HG03066 (cell line): ENCODE data around the gene WNT3A.
A peak's percentile ranks its signal among the peaks of the same experiment; 100 is the strongest.

Experiments
- ATAC-seq: cut with Tn5 transposase; IDR thresholded peaks from one replicate; pipeline ENCODE4 v1.9.1; 2021; ENCODE audit warnings: low read depth; ENCODE audit not compliant: unreplicated experiment

Gene WNT3A

DNA sequence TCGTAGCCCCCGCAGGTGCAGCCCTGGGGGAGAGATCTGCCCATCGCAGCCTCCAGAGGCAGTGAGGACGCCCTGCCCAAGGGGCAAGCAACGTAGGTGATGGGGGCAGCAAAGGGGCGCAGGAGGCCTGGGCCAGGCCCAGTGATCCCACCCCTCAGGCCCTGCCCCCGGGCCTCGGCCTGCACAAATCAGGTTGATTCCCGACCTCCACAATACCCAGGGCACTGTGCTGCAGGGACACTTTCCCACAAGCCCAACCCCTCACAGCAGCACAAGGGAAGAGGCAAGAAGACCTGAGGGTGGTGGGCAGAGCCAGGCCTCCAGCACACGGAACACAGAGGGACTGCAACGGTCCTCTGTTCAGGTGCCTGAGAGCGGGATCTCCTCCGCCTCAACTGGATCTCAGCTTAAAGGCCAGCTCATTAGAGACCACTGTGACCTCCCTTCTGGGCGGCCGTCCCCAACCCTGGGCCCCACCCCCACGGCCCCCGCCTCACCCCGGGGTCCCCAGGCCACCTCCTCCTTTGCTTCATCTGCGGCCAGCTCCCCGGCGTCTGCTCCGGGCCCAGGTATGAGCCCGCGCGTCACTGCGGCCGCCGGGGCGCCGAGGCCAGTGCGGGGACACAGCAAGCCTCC lies 74.9 kb downstream of the WNT3A start:
- ATAC-seq, result peak; percentile 24

DNA sequence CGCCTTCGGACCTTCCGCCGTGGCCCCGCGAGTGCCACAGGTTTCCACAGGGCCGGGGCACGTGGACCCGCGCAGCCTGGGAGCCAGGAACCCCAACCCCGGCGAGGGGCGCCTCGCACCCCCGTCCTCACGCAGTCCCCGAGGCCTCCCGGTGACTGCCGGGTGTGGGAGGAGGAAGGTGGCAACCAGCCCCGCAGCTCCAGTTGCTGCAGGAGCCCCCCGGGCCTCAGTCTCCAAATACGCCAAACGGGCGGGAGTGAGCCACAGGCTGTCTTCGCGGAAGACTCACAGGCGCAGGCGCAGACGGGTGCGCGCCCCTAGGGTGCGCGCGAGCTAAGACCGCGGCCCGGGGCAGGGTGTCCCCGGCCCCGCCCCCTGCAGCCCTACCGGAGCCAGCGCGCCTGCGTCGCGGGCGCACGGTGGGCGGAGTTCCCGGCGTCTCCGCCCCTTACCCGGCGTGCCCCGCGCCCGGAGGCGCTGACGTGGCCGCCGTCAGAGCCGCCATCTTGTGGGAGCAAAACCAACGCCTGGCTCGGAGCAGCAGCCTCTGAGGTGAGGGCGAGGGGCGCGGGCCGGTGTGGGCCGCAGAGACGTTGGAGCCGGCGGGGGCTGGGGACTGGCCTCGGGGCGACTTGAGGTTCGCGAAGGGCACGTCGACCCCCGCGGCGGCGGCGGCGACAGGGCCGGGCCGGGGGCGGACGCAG lies 75.6 kb downstream of the WNT3A start, which contains the start of gene ARF1:
TSS of gene ARF1 (plus strand) at position 495 of the 704 bp plus-strand sequence. CDS start 14,407 bp downstream, outside the sequence.
- ATAC-seq, result peak; percentile 65

DNA sequence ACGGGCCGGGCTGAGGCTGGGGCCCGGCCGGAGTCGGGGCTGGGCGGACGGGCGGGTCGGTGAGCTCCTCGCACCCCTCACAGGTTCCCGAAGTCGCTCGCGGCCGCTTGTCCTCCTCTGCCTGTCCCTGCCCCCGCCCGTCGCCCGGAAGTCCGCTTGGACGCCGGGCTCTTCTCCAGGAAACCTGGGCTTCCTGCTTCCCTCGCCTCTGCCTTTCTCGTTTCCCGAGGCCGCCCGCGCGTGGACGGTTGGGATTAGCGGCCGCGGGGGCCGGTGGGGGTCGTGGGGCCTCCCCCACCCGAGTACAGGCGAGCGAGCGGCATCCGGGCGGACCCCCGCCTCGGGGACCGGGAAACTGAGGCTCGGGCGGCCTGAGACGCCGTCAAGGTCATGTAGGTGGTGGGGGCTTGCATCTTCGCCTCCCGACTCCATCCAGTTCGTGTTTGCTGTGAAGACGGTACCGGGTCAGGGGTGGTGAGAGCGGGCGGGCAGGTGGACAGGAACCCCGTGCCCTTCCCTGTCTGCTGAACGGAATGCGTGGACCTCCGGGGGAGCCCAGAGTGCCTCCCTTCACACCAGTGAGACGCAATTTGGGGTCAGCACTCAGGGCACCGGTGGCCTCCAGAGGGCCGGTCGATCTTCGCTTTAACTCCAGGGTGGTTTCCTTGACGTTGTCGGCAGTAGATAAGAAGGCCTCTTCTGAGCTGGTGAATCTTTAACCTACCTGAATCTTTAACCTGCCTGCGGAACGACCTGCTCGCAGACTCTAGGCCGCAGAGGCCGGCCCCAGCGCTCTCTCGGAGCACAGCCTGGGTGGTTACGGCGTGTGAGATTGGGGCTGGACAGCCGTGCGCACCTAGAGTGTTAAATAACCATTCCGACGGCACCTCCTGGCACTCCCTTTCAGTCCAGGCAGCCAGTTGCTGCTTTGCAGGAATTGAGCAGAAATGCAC lies 76.4 kb downstream of the WNT3A start:
- ATAC-seq, result peak; percentile 18

DNA sequence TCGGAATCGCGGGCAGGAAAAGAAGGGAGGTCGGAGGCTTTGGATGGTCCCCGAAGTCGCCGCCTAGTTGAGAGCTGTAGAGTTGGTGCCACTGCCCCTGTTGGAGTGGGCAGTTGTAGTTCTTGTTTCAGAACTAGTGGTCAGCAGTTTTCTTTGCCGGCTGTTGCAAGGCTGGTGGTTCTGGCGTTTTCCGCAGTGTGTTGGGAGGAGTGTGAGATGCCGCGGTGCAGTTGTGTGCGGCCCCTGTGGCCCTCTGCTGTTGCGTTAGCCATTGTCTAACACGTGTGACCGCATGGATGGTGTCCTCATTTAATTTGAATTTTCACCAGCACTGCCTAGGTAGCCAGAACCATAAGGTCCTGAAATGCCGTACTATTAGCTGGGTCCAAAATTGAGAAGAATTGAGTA lies 77.1 kb downstream of the WNT3A start:
- ATAC-seq, result no peak

DNA sequence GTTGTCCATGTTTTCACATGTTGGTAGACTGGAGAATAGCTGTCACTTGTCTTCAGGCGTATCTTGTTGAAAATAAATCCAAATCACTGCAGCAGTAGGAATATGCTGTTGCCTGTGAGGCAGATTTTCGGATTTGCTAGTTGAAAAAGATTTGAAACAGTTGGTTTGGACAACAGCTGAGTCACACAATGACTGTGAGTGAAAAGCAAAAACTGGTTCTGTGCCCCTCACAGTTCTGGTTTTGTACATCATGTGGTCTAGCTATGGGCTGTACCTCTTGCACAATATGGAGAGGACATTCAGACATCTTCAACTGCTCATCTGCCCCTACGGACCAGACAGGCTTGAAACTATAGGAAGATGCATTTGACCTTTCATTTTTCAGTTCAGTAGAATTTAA lies 77.5 kb downstream of the WNT3A start:
- ATAC-seq, result no peak

DNA sequence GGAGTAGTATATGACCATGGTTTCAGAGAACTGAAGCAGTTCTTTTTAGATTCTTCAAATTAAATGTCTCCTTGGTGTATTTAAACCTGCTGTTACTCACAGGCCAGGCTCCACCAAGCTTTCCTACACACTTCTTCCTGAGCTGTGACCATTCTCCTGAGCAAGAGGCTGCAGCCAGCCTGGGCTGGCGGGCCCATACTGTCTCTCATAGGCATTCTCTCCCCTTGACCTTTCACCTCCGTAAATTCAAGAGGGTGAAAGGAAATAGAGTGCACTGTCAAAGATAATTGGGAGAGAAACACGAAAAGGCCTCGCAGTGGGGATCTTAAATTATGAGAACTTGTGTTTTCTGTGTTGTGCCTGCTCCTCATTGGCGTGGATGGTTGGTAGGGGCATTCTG lies 78.0 kb downstream of the WNT3A start:
- no peak for ATAC-seq

DNA sequence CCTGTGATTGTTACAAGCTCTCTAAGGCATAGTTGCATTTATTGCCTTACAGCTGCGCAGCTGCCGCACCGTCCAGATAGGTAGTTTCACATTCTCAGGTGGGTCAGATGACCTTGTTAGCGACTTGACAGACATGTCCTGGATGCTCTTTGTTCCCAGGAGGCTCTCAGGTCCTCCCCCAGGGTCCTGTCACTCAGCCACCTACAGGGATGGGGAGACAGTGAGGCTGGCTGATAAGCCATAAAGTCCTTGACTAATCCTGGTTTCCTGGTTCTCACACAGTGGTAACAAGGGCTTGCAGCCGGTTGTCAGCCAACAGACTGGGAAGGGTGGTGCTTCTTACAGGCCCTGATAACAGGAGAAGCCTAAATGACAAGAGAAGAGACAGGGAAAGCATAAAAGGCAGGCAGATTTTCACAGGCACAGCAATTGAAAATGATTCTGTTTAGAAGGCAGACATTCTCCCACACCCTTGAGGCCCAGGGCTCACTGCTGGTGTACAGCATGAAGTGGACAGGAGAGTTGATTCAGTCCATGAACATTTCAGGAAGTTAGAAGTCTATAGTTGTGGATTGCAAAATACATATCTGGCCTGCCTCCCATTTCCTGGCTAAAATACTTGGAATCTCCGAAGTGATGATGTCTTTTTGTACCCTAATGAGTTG lies 78.6 kb downstream of the WNT3A start:
- no peak for ATAC-seq

DNA sequence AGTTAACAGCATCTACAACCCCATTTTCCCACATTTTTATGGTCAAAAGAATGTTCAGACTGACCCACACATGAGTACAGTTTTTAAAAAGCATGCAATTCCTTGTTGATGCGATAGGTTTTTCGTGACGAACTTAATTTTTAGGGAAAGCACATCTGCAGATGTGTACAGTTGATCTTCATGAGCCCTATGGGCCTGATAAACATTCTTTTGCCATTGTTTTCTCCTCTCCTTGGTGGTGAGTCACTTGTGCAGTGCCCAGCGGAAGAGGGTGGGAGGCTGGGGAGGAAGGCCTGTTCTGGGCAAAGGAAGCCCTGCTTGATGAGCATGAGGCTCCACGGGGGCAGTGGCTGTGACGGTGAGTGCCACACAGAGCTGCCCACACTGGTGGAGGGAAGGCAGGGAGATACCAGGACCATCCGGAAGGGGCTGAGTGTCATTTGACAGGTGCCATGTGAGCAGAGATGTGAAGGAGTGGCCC lies 81.0 kb downstream of the WNT3A start:
- ATAC-seq, result no peak

DNA sequence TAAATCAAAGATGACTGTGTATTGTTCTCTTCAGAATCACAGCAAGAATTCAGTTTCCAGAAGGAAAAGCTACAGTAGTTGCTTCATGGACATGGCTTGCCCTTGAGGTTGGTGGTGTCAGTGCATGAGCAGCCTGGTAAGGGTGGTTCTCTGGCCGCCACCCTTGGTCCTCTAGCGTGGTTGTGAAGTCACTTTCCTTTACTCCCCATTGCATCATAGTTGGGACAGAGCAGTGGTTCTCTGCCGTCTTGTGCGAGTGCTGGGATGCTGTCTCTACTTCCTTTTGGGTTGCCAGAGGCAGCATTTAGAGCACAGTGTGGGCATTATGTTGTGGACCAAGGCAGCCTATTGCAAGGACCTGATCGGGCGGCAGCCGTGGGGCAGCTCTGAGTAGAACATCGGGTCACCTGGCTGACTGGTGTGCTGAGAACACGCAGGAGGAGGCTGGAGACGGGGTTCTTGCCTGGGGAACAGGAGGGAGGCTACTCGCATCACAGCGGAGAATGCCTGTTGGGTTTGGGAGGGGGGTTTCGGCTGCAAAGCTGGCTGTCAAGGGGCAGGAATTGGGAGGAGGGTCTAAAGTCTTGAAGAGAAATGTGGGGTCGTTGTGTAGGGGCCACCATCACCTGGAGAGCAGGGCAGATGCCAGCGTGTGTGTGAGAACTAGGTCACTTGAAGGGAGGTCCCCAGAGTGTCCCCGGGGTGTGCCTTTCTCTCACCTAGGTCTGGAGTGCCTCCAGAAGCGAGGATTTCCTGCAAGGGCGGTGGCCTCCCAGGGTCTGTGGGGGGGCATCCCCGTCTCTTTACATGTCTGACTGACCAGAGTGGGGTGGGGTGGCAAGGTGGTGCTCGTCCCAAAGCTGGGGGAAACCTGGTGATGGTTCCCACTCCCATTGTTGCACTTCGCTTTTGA lies 82.0 kb downstream of the WNT3A start:
- ATAC-seq, result no peak

DNA sequence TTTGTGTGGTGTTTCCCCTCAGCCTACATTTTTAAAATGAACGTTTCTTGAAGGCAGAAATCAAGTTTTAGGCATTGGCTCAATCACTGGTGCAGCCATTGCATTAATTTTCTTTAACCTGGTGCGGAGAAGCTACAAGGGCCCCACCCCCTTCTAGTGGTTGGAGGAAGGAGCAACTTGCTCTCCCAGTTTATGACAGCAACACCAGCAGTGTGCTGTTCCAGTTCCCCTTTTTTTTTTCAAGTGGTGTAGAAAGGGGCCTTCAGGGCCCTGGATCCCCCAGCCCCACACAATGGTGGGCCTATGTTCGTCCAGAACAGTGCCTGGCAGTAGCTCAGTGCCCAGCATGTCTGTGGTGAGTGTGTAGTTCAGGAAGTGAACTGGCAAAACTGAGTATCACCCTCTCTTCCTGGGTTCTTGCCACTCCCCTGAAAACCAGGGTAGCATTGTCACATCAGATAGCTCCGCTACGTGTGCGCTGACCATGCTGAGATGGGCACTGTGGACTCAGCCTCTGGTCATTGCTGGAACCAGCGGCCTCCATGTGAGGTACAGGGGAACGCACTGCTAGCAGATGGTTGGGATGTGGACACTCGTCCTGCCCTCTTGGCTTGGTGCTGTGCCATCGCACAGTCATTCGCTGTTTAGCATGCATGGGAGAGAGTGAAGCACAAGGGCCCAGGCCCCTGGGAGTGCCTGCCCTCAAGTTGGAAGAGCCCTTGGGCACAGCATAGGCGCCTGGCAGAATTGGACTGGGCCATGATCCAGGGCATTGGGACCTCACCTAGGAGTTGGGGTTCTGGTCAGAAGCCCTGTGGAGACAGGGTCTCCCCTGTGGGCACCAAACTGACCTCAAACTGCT lies 83.0 kb downstream of the WNT3A start:
- no peak for ATAC-seq

DNA sequence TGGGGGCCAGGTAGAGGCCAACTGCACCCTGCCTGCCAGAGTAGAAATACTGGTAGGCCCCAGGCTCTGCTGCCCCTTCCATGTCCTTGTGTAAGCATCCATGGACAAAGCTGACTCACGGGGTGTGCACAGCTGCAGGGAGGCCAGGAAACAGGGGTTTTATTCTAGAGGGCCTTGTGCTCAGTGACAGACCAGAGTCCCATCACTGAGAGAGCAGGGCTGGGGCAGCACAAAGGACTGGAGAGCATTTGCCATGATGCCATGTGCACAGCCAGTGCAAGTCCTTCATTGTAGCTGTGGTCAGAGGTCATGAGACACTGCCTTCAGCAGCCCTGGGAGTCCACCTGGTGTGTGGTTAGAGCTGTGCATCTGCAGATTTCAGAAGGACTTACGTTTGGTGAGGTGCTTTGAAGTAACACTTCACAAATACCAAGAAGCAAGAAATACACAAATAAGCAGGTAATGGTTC lies 83.8 kb downstream of the WNT3A start:
- ATAC-seq, result no peak

DNA sequence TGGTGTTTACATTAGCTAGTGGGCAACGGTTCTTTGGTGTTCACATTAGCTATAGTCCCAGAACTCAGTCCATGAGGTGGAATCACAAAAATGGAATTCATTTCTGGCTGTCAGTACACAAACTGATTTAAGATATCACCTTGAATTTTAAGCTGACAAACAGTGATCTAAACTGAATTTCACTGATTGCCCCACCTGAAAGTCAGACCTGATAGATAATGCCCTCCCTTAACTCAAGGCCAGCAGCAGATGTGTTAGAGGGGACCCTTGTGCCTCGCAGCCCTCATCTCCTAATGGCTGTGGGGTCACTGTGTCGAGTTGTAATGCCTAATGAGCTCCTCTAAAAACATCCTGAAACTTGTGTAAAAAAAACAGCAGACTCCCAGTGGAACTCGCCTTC lies 84.3 kb downstream of the WNT3A start:
- ATAC-seq, result no peak

DNA sequence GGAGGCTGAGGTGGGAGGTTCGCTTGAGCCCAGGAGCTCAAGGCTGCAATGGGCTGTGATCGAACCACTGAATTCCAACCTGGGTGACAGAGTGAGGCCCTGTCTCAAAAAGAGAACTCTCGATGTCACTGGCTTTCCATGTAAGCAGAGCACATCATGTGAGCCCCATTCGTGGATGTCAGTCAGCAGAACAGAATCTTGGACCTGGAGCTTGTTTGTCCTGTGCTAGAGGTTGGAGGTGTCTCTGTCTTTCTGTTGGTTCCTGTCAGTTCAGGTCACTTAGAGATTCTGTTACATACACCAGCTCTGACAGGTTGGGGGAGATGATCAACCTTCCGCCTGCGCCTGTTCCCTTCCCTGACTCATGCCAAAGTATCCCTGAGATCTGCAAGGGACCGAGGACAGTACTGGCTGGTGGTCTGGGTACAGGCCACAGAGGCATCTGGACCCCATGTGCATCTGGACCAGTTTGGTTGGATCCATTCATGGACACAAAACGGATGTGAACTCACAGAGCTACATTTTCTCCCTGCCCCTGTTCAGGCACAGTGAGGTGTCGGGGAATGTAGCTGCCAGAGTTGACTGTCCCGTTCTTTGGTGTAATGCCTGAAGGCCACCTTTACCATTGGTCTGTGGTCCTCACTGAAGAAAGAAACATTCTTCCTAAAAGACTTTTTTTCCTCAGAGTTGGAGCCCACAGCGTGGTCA lies 85.7 kb downstream of the WNT3A start:
- no peak for ATAC-seq

DNA sequence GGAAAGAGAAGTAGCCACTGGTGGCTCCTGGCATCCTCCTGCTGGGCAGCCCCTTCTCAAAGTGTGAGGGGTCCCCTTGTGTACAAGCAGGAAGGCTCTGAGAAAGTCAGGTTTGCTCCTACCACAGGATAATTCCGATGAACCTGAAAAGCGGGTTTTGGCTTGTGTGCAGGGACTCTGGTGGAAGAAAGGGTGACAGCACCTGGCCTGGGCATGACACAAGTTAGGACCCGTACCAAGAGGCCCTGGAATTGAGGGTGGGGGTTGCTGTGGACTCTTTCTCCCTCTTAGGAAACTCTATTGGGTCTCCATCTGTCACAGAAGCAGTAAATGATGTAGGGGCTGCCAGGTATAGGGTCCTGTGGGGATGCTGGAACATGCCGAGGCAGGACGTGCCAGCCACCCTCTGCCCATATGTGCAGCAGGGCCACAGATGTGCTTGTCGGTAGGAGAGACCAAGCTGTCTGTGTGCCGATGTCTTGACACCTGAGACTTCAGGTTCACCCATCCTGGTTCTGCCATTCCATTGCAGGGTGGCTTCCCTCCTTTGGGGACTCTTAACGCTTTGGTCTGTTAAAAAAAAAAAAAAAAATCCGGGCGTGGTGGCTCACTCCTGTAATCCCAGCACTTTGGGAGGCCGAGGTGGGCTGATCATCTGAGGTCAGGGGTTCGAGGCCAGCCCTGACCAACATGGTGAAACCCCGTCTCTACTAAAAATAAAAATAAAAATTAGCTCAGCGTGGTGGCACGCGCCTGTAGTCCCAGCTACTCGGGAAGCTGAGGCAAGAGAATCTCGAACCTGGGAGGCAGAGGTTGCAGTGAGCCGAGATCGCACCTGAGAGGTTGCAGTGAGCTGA lies 86.5 kb downstream of the WNT3A start:
- no peak for ATAC-seq

DNA sequence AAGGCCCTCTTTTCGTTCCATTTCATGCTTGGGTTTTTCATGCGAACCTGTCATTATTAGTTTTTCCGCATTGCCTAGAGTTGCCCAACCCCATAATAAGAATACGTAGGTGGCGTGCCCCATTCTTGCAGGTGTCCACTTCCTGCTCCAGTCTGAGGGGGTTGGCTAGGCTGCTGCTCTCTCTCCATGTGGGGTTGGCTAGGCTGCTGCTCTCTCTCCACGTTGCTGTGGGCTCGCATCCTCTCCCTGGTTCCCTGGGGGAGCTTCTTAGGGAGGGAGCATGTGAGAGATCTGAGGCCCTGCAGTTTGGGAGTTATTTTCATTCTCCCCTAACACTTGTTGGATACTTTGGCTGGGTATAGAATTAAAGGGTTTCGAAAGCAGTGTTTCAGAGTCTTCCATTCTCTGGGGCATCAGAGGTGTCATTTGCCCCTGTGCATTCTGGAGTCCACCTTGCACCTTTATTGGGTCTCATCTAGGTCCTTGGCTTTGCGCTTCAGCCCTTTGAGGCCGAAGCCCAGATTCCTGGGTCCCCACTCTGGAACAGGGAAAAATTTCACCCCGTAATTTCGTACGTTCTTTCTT lies 87.7 kb downstream of the WNT3A start:
- ATAC-seq, result no peak

DNA sequence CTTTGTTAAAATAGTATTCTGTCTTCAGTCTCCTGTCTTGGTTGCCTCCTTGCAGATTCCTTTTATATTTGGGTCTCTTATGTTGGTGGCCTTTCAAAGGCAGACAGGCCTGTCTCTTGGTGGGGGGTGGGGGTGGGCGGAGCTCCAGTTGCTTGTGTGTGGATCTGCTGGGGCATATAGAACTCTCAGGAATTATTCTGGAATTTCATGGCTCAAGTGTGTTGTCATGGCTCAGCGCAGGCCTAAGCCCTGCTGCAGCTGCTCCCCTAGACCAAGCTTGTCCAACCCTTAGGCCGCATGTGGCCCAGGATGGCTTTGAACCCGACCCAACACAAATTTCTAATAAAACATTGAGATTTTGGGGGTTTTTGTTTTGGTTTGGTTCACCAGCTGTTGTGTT lies 88.4 kb downstream of the WNT3A start:
- ATAC-seq, result no peak

DNA sequence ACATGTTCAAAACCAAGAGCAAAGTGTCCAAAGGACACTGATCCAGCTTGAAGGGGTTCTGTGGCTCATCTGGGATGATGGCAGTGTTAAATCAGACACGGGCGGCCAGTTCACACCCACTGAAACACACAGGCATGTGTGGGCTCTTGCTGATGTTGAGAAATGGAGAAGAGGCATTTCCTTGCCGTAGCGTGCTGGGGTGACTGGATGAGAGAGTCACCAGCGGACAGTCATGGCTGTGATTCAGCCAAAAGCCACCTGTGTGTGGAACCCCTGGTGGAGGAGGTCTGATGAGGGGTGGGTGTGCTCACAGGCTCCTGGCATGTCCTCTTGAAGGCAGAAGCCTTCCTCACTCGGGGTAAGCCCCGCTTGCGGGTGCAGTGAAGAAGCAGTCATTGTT lies 89.1 kb downstream of the WNT3A start:
- no peak for ATAC-seq
